Measurements from ENCODE around the gene BPTF.

The BPTF gene

GRCh38 chr17:67824735-67825626, at the start of gene BPTF:
TSS of gene BPTF (plus strand) at chr17:67825503. CDS start at chr17:67825725, 222 bp downstream.
- peak within 1 kb of the TSS; percentile 93 for H3K4me3 ChIP-seq (ENCODE audit: low read length)
- peak; percentile 46 for DNase-seq (ENCODE audit: low read depth)
- peak; percentile 72 for TF ChIP-seq CTCF (conservative IDR thresholded peaks at IDR 0.05; ENCODE audit: low read depth, low read length)

GRCh38 chr17:67779098-67779672, 46.1 kb upstream of the BPTF start:
- peak; percentile 68 for TF ChIP-seq CTCF (conservative IDR thresholded peaks at IDR 0.05; ENCODE audit: low read depth, low read length)
- no peak overlapping the region for H3K4me3 ChIP-seq (ENCODE audit: low read length)
- DNase-seq (ENCODE audit: low read depth): peak; percentile 20

GRCh38 chr17:67784364-67785121, 40.8 kb upstream of the BPTF start:
- TF ChIP-seq CTCF (conservative IDR thresholded peaks at IDR 0.05; ENCODE audit: low read depth, low read length): no peak
- no peak overlapping the region for H3K4me3 ChIP-seq (ENCODE audit: low read length)
- no peak for DNase-seq (ENCODE audit: low read depth)

GRCh38 chr17:67785122-67785477, 40.2 kb upstream of the BPTF start:
- TF ChIP-seq CTCF (conservative IDR thresholded peaks at IDR 0.05; ENCODE audit: low read depth, low read length): no peak
- no peak overlapping the region for H3K4me3 ChIP-seq (ENCODE audit: low read length)
- no peak for DNase-seq (ENCODE audit: low read depth)

GRCh38 chr17:67785504-67785903, 39.8 kb upstream of the BPTF start:
- no peak for DNase-seq (ENCODE audit: low read depth)
- no peak for TF ChIP-seq CTCF (conservative IDR thresholded peaks at IDR 0.05; ENCODE audit: low read depth, low read length)
- no peak overlapping the region for H3K4me3 ChIP-seq (ENCODE audit: low read length)

GRCh38 chr17:67800495-67800928, 24.8 kb upstream of the BPTF start:
- peak; percentile 80 for TF ChIP-seq CTCF (conservative IDR thresholded peaks at IDR 0.05; ENCODE audit: low read depth, low read length)
- peak; percentile 19 for DNase-seq (ENCODE audit: low read depth)
- no peak overlapping the region for H3K4me3 ChIP-seq (ENCODE audit: low read length)
